HL-60/S4 treated with phorbol 12-myristate 13-acetate at 8.2 ng/mL for 4 days and 3 days (cell line): Measurements from ENCODE around the gene PTGR2.

Experiments used
- in situ Hi-C: fragments of 300-500 bp; cut with MboI; formaldehyde crosslinking; loops from 2 replicates; pipeline ENCODE4 v1.15.0; 2022; ENCODE audit warnings: low sequenced_read_pairs

The PTGR2 gene

GRCh38 chr14:73851567-73852382 is at the start of gene PTGR2:
Gene PTGR2 (plus strand): TSS chr14:73851831. CDS start chr14:73858863, 7,032 bp downstream.
- in situ Hi-C loops, result no loop called here

- in situ Hi-C loops, result no loop called here
Measured at GRCh38 chr14:73802431-73803188, 49.0 kb upstream of the PTGR2 start.

- in situ Hi-C loops, result no loop called here
Measured at GRCh38 chr14:73804636-73805035, 47.0 kb upstream of the PTGR2 start.

GRCh38 chr14:73807457-73807856 is 44.2 kb upstream of the PTGR2 start:
- in situ Hi-C loops, result no loop called here

GRCh38 chr14:73809391-73809790 is 42.2 kb upstream of the PTGR2 start:
- in situ Hi-C loops, result no loop called here

GRCh38 chr14:73810478-73811163 is 41.0 kb upstream of the PTGR2 start:
- in situ Hi-C loops, result no loop called here

- in situ Hi-C loops, result no loop called here
Measured at GRCh38 chr14:73811164-73811503, 40.5 kb upstream of the PTGR2 start.

GRCh38 chr14:73814153-73814552 is 37.5 kb upstream of the PTGR2 start:
- in situ Hi-C loops, result no loop called here

GRCh38 chr14:73815849-73816248 is 35.8 kb upstream of the PTGR2 start:
- in situ Hi-C loops, result no loop called here

GRCh38 chr14:73816393-73816816 is 35.2 kb upstream of the PTGR2 start:
- in situ Hi-C loops, result no loop called here

GRCh38 chr14:73817020-73817655 is 34.5 kb upstream of the PTGR2 start:
- in situ Hi-C loops, result no loop called here

- in situ Hi-C loops, result no loop called here
Measured at GRCh38 chr14:73818821-73819220, 32.8 kb upstream of the PTGR2 start.

- in situ Hi-C loops, result loop anchor here (10.0 kb wide), 1 partner anchor 76 kb away; no protein-coding TSS in a partner anchor
Measured at GRCh38 chr14:73820631-73821030, 31.0 kb upstream of the PTGR2 start.

- in situ Hi-C loops, result loop anchor here (10.0 kb wide), 1 partner anchor 79 kb away; no protein-coding TSS in a partner anchor
Measured at GRCh38 chr14:73823339-73823885, 28.2 kb upstream of the PTGR2 start.

- in situ Hi-C loops, result loop anchor here (10.0 kb wide), 1 partner anchor 79 kb away; no protein-coding TSS in a partner anchor
Measured at GRCh38 chr14:73824127-73824526, 27.5 kb upstream of the PTGR2 start.

GRCh38 chr14:73824536-73824935 is 27.1 kb upstream of the PTGR2 start:
- in situ Hi-C loops, result loop anchor here (10.0 kb wide), 1 partner anchor 80 kb away; no protein-coding TSS in a partner anchor

GRCh38 chr14:73825551-73826188 is 26.0 kb upstream of the PTGR2 start:
- in situ Hi-C loops, result loop anchor here (10.0 kb wide), 1 partner anchor 81 kb away; no protein-coding TSS in a partner anchor

GRCh38 chr14:73827190-73827589 is 24.4 kb upstream of the PTGR2 start:
- in situ Hi-C loops, result loop anchor here (10.0 kb wide), 1 partner anchor 82 kb away; no protein-coding TSS in a partner anchor

- in situ Hi-C loops, result loop anchor here (10.0 kb wide), 1 partner anchor 84 kb away; no protein-coding TSS in a partner anchor
Measured at GRCh38 chr14:73829071-73829470, 22.6 kb upstream of the PTGR2 start.
